K562 (cell line): Measurements from ENCODE around the gene AIDA. TPM values are rescaled to one million over a fixed set of nuclear protein-coding genes. Genes with fewer than 3 reads are reported as not detected.

Source experiments
- CHAMP1 ChIP-seq: fragments of 450-650 bp; IDR thresholded peaks from 2 replicates; pipeline ENCODE4 v1.6.1; 2016; ENCODE audit warnings: mild to moderate bottlenecking
- CHD1 ChIP-seq: fragments of 200-600 bp; sonication (generic); IDR thresholded peaks from one replicate; pipeline ENCODE4 v1.6.1; 2012; ENCODE audit warnings: mild to moderate bottlenecking, moderate library complexity, low read length, inconsistent platforms
- EHMT2 ChIP-seq: fragments of 450-650 bp; IDR thresholded peaks from 2 replicates; pipeline ENCODE4 v1.6.1; 2018; ENCODE audit warnings: antibody characterized with exemption
- GATAD2A ChIP-seq: fragments of 450-650 bp; IDR thresholded peaks from 2 replicates; pipeline ENCODE4 v1.6.1; 2017
- MXI1 ChIP-seq: IDR thresholded peaks from 2 replicates; pipeline ENCODE4 v1.6.1; 2011; ENCODE audit warnings: low read depth, mild to moderate bottlenecking, improper control_type of control experiment, low read length
- NUFIP1 ChIP-seq: fragments of 450-650 bp; IDR thresholded peaks from 2 replicates; pipeline ENCODE4 v1.6.1; 2018; ENCODE audit not compliant: partially characterized antibody
- POLR2AphosphoS2 ChIP-seq: IDR thresholded peaks from 2 replicates; pipeline ENCODE4 v1.6.1; 2012; ENCODE audit warnings: low read length, improper control_type of control experiment
- SIN3A ChIP-seq, 2 experiments: fragments of 150-350 bp in 1 of 2; IDR thresholded peaks; 2 replicates each; pipeline ENCODE4 v1.6.1; 2011 to 2016; ENCODE audit warnings: borderline replicate concordance in 2 of 2, low read depth in 2 of 2, low read length in 2 of 2, mild to moderate bottlenecking in 2 of 2, moderate library complexity in 2 of 2; ENCODE audit not compliant: control insufficient read depth in 1 of 2
- SIRT6 ChIP-seq: IDR thresholded peaks from one replicate; pipeline ENCODE4 v1.6.1; 2012; ENCODE audit warnings: low read depth, mild to moderate bottlenecking, control low read depth, inconsistent platforms, low read length, moderate library complexity
- TAF1 ChIP-seq: IDR thresholded peaks from 2 replicates; pipeline ENCODE4 v1.6.1; 2011; ENCODE audit warnings: mild to moderate bottlenecking, low read length, moderate library complexity; ENCODE audit not compliant: insufficient read depth, control insufficient read depth, severe bottlenecking; ENCODE audit errors: extremely low read depth
- TSHZ1 ChIP-seq: fragments of 250-450 bp; sonication (Bioruptor Pico); IDR thresholded peaks from 2 replicates; pipeline ENCODE4 v1.4.0; 2020; ENCODE audit warnings: mild to moderate bottlenecking, moderate library complexity
- ZBTB34 ChIP-seq: fragments of 250-450 bp; sonication (Bioruptor Pico); IDR thresholded peaks from 2 replicates; pipeline ENCODE4 v1.8.0; 2021; ENCODE audit warnings: mild to moderate bottlenecking, moderate library complexity
- polyA plus RNA-seq, 8 experiments: library from polyadenylated mRNA; depleted of rRNA in 4 of 8; stranded (reverse) in 5 of 8; unstranded in 3 of 8; fragments of >200 nt; fragmentation: Nextera tagmentation in 2 of 8; fragmentation: Illumina TruSeq in 1 of 8; extraction: Ambion mirVana in 2 of 8; extraction: Trizol in 1 of 8; gene quantifications; 2 replicates each; pipeline versions ENCODE4 v1.2.1 to v1.2.3, GENCODE V29; 2011 to 2014; ENCODE audit warnings: inconsistent platforms in 1 of 8, missing spikeins in 1 of 8
- total RNA-seq, 7 experiments: library from RNA; depleted of rRNA in 6 of 7; stranded (reverse); fragments of >200 nt in 6 of 7; fragmentation: Illumina TruSeq in 2 of 7; extraction: Trizol in 2 of 7; gene quantifications; 2 replicates each; pipeline versions ENCODE4 v1.2.1 to v1.2.3, GENCODE V29; 2011 to 2021; ENCODE audit warnings: low replicate concordance in 1 of 7
- TF ChIP-seq, protein P1 (sequence below): fragments of 250-450 bp; sonication (Bioruptor Pico); IDR thresholded peaks from 2 replicates; pipeline ENCODE4 v1.5.0; 2020; ENCODE audit warnings: mild to moderate bottlenecking, borderline replicate concordance
- TF ChIP-seq, protein P2 (sequence below), 2 experiments: fragments of 450-650 bp; IDR thresholded peaks; 2 replicates each; pipeline ENCODE4 v1.6.1; 2016

The AIDA gene
- total and polyA plus RNA-seq, 9 of the 15 experiments (the other 6 are each of a cell fraction or from before 2014, with no cell fraction given) = 18.2 to 77.9 (median 24.9) TPM

- peak in 1 of 2 experiments; percentile 74; a peak in 2 of 4 replicates for TF ChIP-seq SIN3A (IDR thresholded peaks at IDR 0.05; ENCODE audit: borderline replicate concordance in 2 of 2, control insufficient read depth in 1 of 2, low read depth in 2 of 2, low read length in 2 of 2)
- no peak for TF ChIP-seq SIRT6
- TF ChIP-seq, protein P1, sequence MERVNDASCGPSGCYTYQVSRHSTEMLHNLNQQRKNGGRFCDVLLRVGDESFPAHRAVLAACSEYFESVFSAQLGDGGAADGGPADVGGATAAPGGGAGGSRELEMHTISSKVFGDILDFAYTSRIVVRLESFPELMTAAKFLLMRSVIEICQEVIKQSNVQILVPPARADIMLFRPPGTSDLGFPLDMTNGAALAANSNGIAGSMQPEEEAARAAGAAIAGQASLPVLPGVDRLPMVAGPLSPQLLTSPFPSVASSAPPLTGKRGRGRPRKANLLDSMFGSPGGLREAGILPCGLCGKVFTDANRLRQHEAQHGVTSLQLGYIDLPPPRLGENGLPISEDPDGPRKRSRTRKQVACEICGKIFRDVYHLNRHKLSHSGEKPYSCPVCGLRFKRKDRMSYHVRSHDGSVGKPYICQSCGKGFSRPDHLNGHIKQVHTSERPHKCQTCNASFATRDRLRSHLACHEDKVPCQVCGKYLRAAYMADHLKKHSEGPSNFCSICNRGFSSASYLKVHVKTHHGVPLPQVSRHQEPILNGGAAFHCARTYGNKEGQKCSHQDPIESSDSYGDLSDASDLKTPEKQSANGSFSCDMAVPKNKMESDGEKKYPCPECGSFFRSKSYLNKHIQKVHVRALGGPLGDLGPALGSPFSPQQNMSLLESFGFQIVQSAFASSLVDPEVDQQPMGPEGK (CRISPR knock-in tag) = no peak
- TF ChIP-seq TSHZ1 (CRISPR knock-in tag) = no peak
- TF ChIP-seq ZBTB34 (CRISPR knock-in tag) = no peak
- TF ChIP-seq CHAMP1 = no peak
- TF ChIP-seq, protein P2, sequence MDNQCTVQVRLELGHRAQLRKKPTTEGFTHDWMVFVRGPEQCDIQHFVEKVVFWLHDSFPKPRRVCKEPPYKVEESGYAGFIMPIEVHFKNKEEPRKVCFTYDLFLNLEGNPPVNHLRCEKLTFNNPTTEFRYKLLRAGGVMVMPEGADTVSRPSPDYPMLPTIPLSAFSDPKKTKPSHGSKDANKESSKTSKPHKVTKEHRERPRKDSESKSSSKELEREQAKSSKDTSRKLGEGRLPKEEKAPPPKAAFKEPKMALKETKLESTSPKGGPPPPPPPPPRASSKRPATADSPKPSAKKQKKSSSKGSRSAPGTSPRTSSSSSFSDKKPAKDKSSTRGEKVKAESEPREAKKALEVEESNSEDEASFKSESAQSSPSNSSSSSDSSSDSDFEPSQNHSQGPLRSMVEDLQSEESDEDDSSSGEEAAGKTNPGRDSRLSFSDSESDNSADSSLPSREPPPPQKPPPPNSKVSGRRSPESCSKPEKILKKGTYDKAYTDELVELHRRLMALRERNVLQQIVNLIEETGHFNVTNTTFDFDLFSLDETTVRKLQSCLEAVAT (IDR thresholded peaks at IDR 0.05) = peak in 1 of 2 experiments; percentile 100; a peak in 2 of 4 replicates
- TF ChIP-seq TAF1 = peak; percentile 95
- TF ChIP-seq POLR2AphosphoS2 = no peak
- peak; percentile 26 for TF ChIP-seq CHD1
- peak; percentile 42; the same call in 1 of the 2 replicates for TF ChIP-seq MXI1
- TF ChIP-seq GATAD2A = peak; percentile 76; the same call in 1 of the 2 replicates
- no peak for TF ChIP-seq EHMT2
- no peak for TF ChIP-seq NUFIP1
Measured at GRCh38 chr1:222713091-222713961, 1.0 kb upstream of the AIDA start (continued).
